ENCODE data around the gene ZNF90. TPM values are rescaled to one million over a fixed set of nuclear protein-coding genes. Genes with fewer than 3 reads are reported as not detected.
"Not testable (repeated sequence)": the region's sequence is repeated elsewhere in the genome, so short reads cannot be mapped to it uniquely, and the experiment has no call there.

ZNF90 gene
- total RNA-seq = 10 to 100 TPM; 15.5 to 17.6 TPM

GRCh38 chr19:20077791-20078463 is at the start of gene ZNF90:
Gene ZNF90, plus strand, starts transcription at chr19:20078000. Its CDS starts 133 bp downstream, at chr19:20078133.
- CTCF ChIA-PET = interaction anchor here (0.8 kb wide), 3 partner anchors 25 to 160 kb away, joined by 3 read pairs; no protein-coding TSS in a partner anchor
- Mint-ChIP-seq H3K27ac (peak within 1 kb of the TSS; percentile 63), H3K36me3 (ENCODE audit: low read depth) (peaks cover 35% of the 10 kb centered on the region), H3K9me3 (no peaks in the 10 kb centered on the region), H3K27me3 (ENCODE audit: low read depth) (no peaks in the 10 kb centered on the region), H3K4me1 (ENCODE audit: low read depth) (peaks cover 9% of the 10 kb centered on the region), H3K4me3 (peak within 1 kb of the TSS; percentile 97)
- intact Hi-C loops (cut with micrococcal nuclease) = loop anchor here (1.0 to 5.0 kb wide), 7 partner anchors 26 to 1689 kb away; partner anchors contain the start of genes ZNF100, ZNF486, ZNF506 and ZNF682
- peak; percentile 98 for DNase-seq

- no peaks in the 10 kb centered on the region for H3K4me1 Mint-ChIP-seq (ENCODE audit: low read depth)
- intact Hi-C loops (cut with micrococcal nuclease) = no loop called here
- DNase-seq = no peak
- H3K36me3 Mint-ChIP-seq (ENCODE audit: low read depth) = peaks cover 41% of the 10 kb centered on the region
- H3K27ac Mint-ChIP-seq = no peak overlapping the region
- CTCF ChIA-PET = no interaction called here
- H3K27me3 Mint-ChIP-seq (ENCODE audit: low read depth) = no peaks in the 10 kb centered on the region
- no peaks in the 10 kb centered on the region for H3K9me3 Mint-ChIP-seq
- H3K4me3 Mint-ChIP-seq = no peak overlapping the region
Measured at GRCh38 chr19:20028611-20029010, 49.2 kb upstream of the ZNF90 start.

DNA sequence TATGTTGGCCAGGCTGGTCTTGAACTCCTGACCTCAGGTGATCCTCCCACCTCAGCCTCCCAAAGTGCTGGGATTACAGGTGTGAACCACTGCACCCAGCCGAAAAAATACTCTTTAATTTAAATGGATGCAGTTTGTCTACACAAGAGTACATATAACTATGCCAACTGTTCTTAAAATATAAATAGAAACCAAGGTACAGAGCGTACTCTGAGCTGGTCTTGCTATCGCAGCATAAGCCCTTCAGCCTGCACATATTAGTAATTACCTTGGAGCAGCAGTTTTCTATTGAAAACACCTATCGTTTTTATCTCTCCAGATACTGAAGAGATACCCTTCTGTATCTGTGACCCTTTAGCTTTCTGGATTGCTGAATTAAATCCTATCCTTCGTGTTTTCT is 41.9 kb upstream of the ZNF90 start:
- Mint-ChIP-seq H3K27me3 (ENCODE audit: low read depth) (no peaks in the 10 kb centered on the region), H3K4me1 (ENCODE audit: low read depth) (peaks cover 15% of the 10 kb centered on the region), H3K4me3 (no peak overlapping the region), H3K36me3 (ENCODE audit: low read depth) (peaks cover 23% of the 10 kb centered on the region), H3K9me3 (no peaks in the 10 kb centered on the region), H3K27ac (no peak overlapping the region)
- intact Hi-C loops (cut with micrococcal nuclease) = loop anchor here (5.0 to 10.0 kb wide), 4 partner anchors 371 to 886 kb away; partner anchors contain the start of genes ATP13A1, ZNF101, ZNF737 and ZNF85
- DNase-seq = no peak
- CTCF ChIA-PET = no interaction called here

GRCh38 chr19:20038358-20039202 is 39.2 kb upstream of the ZNF90 start:
- H3K4me3 Mint-ChIP-seq = peak overlapping the region; percentile 94
- peak; percentile 9 for DNase-seq
- H3K4me1 Mint-ChIP-seq (ENCODE audit: low read depth) = peaks cover 15% of the 10 kb centered on the region
- intact Hi-C loops (cut with micrococcal nuclease) = loop anchor here (1.0 to 10.0 kb wide), 10 partner anchors 14 to 884 kb away; partner anchors contain the start of genes ATP13A1, ZNF101, ZNF486 and ZNF737
- no peaks in the 10 kb centered on the region for H3K9me3 Mint-ChIP-seq
- peak overlapping the region; percentile 75 for H3K27ac Mint-ChIP-seq
- H3K27me3 Mint-ChIP-seq (ENCODE audit: low read depth) = no peaks in the 10 kb centered on the region
- H3K36me3 Mint-ChIP-seq (ENCODE audit: low read depth) = peaks cover 12% of the 10 kb centered on the region
- CTCF ChIA-PET = interaction anchor here (0.5 to 1.6 kb wide), 3 partner anchors 14 to 1353 kb away, joined by 3 to 6 read pairs (median 3); no protein-coding TSS in a partner anchor

DNA sequence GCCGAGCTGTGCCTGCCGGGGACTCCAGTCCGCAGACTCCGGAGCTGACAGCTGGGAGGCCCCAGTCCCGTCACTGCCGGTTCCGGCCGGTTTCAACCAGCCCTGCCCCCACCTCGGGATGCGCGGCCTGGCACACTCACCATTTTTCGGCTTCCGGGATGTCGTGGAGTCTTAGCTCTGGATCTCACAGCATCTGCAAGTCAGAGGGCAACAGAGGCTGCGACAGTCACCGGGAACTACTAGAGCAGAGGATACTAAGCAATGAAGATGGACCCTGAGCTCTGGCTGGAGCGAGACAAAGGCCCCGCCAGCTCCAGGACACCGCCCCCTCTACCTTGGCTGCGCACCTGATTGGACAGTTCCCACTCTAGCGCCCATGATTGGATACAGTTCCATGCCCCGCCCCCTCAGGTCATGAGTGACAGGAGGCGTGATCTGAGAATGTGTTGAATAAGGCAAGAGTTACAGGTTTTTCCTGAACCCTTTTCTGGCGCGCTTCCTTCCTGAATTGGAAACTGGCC is 38.5 kb upstream of the ZNF90 start, which contains the start of gene ZNF682:
ZNF682 (minus strand) TSS at position 303 of the 521 bp plus-strand sequence; CDS start at position 143, 160 bp downstream.
- H3K36me3 Mint-ChIP-seq (ENCODE audit: low read depth) = peaks cover 6% of the 10 kb centered on the region
- H3K27ac Mint-ChIP-seq = peak within 1 kb of the TSS; percentile 90
- peak within 1 kb of the TSS; percentile 94 for H3K4me3 Mint-ChIP-seq
- CTCF ChIA-PET = interaction anchor here (0.5 to 1.6 kb wide), 3 partner anchors 13 to 1352 kb away, joined by 3 to 6 read pairs (median 3); no protein-coding TSS in a partner anchor
- H3K27me3 Mint-ChIP-seq (ENCODE audit: low read depth) = no peaks in the 10 kb centered on the region
- DNase-seq = peak; percentile 98
- intact Hi-C loops (cut with micrococcal nuclease) = loop anchor here (1.0 to 10.0 kb wide), 10 partner anchors 13 to 883 kb away; partner anchors contain the start of genes ATP13A1, ZNF101, ZNF486 and ZNF737
- H3K9me3 Mint-ChIP-seq = no peaks in the 10 kb centered on the region
- peaks cover 15% of the 10 kb centered on the region for H3K4me1 Mint-ChIP-seq (ENCODE audit: low read depth)

DNA sequence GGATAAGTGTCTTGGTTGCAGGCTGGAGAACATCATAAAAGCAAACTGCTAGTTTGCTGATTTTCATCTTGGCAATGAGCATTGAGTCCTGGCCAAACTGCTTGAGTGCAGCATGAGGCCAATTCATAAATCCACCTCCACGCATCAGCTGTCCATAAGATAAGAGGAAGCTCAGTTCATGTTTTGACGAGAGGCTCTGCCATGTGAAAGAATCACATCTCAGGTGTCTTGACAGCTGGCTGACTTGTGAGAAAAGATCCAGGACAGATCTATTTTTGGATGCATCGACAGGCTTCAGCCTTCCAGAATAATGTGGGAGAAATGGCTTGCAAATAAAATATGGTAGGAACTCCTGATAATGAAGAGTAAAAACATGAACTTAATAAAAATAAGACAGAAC is 33.1 kb upstream of the ZNF90 start:
- Mint-ChIP-seq H3K4me3 (no peak overlapping the region), H3K27me3 (ENCODE audit: low read depth) (no peaks in the 10 kb centered on the region), H3K4me1 (ENCODE audit: low read depth) (no peaks in the 10 kb centered on the region), H3K36me3 (ENCODE audit: low read depth) (no peaks in the 10 kb centered on the region), H3K27ac (no peak overlapping the region), H3K9me3 (no peaks in the 10 kb centered on the region)
- DNase-seq = no peak
- intact Hi-C loops (cut with micrococcal nuclease) = no loop called here
- CTCF ChIA-PET = no interaction called here

DNA sequence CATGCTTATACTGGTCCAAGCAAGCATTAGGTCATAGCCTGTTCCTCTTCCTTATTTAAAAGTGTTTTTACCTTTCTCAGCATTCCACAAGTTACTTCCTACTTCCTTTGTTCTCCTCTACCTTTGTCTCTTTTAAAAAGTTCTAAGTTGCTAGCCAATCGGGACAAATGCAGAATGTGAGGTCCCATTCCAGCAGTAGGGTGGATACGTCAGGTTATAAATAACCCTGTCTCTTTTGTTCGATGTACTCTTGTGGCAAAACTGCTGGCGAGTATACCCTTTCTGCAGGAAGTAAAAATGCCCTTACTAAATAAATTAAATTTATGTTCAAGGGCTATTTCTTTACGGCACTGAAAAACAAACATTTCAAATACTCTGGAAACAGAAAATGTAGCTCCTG is 32.1 kb upstream of the ZNF90 start:
- H3K4me1 Mint-ChIP-seq (ENCODE audit: low read depth); H3K27ac Mint-ChIP-seq; DNase-seq; H3K4me3 Mint-ChIP-seq; H3K36me3 Mint-ChIP-seq (ENCODE audit: low read depth); H3K27me3 Mint-ChIP-seq (ENCODE audit: low read depth); intact Hi-C loops (cut with micrococcal nuclease); H3K9me3 Mint-ChIP-seq: not testable (repeated sequence)
- CTCF ChIA-PET = interaction anchor here (0.6 kb wide), 1 partner anchor 401 kb away, joined by 3 read pairs; no protein-coding TSS in a partner anchor

- DNase-seq = peak; percentile 87
- H3K9me3 Mint-ChIP-seq = peaks cover 2% of the 10 kb centered on the region
- CTCF ChIA-PET = interaction anchor here (0.8 to 1.9 kb wide), 4 partner anchors 13 to 26 kb away, joined by 3 to 6 read pairs (median 4); partner anchors contain the start of genes ZNF682 and ZNF90
- H3K27me3 Mint-ChIP-seq (ENCODE audit: low read depth) = no peaks in the 10 kb centered on the region
- H3K27ac Mint-ChIP-seq = peak overlapping the region; percentile 86
- H3K36me3 Mint-ChIP-seq (ENCODE audit: low read depth) = no peaks in the 10 kb centered on the region
- H3K4me1 Mint-ChIP-seq (ENCODE audit: low read depth) = peaks cover 6% of the 10 kb centered on the region
- intact Hi-C loops (cut with micrococcal nuclease) = loop anchor here (1.0 to 5.0 kb wide), 6 partner anchors 13 to 1090 kb away; partner anchors contain the start of genes ZNF101, ZNF14, ZNF431 and ZNF682
- H3K4me3 Mint-ChIP-seq = peak overlapping the region; percentile 95
Measured at GRCh38 chr19:20051841-20052768, 25.7 kb upstream of the ZNF90 start.

DNA sequence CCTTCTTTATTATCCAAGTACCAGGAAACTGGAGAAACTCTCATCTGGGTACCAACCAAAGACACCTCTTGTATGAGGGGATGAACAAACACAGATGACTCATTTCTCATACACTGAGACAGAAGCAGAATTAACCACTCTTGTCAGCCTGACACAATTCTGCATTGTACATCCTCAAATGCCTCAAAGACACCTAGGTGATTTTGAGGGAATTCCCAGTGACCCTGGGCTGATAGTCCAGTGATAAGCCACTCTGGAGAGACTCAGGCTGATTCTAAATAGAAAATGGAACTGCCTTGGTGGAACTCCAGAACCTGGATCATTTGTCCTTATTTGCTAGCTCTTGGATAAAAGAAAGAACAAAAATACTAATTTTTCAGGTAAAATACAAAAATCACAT is 19.1 kb upstream of the ZNF90 start:
- H3K36me3 Mint-ChIP-seq (ENCODE audit: low read depth); CTCF ChIA-PET; DNase-seq: not testable (repeated sequence)

GRCh38 chr19:20060282-20060681 is 17.5 kb upstream of the ZNF90 start:
- Mint-ChIP-seq H3K9me3 (no peaks in the 10 kb centered on the region), H3K4me1 (ENCODE audit: low read depth) (no peaks in the 10 kb centered on the region), H3K4me3 (no peak overlapping the region), H3K27ac (no peak overlapping the region), H3K27me3 (ENCODE audit: low read depth) (no peaks in the 10 kb centered on the region), H3K36me3 (ENCODE audit: low read depth) (no peaks in the 10 kb centered on the region)
- intact Hi-C loops (cut with micrococcal nuclease) = no loop called here
- DNase-seq = no peak
- CTCF ChIA-PET = no interaction called here

More for the DNA sequence above, 19.1 kb upstream of the ZNF90 start:
- H3K27me3 Mint-ChIP-seq (ENCODE audit: low read depth); H3K27ac Mint-ChIP-seq; H3K9me3 Mint-ChIP-seq; H3K4me1 Mint-ChIP-seq (ENCODE audit: low read depth); H3K4me3 Mint-ChIP-seq; intact Hi-C loops (cut with micrococcal nuclease): not testable (repeated sequence)

DNA sequence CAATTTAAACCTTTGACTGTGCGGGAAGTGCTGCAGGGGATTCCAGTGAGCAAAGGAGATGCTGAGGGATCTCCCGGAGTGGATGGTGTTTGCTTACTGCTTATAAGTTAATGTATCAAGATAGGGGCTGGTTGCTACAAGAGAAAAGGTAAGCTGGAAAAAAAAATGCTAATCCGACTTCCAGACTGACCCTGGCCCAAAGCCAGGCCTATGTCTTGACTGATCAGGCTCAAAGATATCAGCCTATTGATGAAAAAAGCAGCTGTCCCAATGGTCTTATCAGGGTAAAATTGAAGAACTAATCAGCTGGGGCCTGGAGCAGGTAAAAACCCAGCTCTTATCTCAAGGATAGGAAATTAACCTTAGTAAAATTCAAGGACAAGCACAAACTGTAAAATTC is 10.9 kb upstream of the ZNF90 start:
- Mint-ChIP-seq H3K9me3 (peaks cover 4% of the 10 kb centered on the region), H3K4me1 (ENCODE audit: low read depth) (no peaks in the 10 kb centered on the region), H3K27ac (no peak overlapping the region), H3K4me3 (no peak overlapping the region), H3K36me3 (ENCODE audit: low read depth) (no peaks in the 10 kb centered on the region), H3K27me3 (ENCODE audit: low read depth) (peaks cover 5% of the 10 kb centered on the region)
- no peak for DNase-seq
- intact Hi-C loops (cut with micrococcal nuclease) = no loop called here
- CTCF ChIA-PET = interaction anchor here (1.7 kb wide), 1 partner anchor 14 kb away, joined by 5 read pairs; no protein-coding TSS in a partner anchor
